HG03097 (cell line): ENCODE data around the gene SIRT5.

Source experiments
- ATAC-seq: cut with Tn5 transposase; IDR thresholded peaks from one replicate; pipeline ENCODE4 v1.9.1; 2021; ENCODE audit not compliant: unreplicated experiment, low FRiP score

The SIRT5 gene

GRCh38 chr6:13550656-13551055 is 23.7 kb upstream of the SIRT5 start:
- no peak for ATAC-seq

GRCh38 chr6:13553646-13554045 is 20.8 kb upstream of the SIRT5 start:
- ATAC-seq: no peak

GRCh38 chr6:13554929-13555333 is 19.5 kb upstream of the SIRT5 start:
- no peak for ATAC-seq

- no peak for ATAC-seq
Measured at GRCh38 chr6:13557841-13558240, 16.6 kb upstream of the SIRT5 start.

GRCh38 chr6:13558718-13559117 is 15.7 kb upstream of the SIRT5 start:
- ATAC-seq: no peak

GRCh38 chr6:13559251-13559650 is 15.2 kb upstream of the SIRT5 start:
- no peak for ATAC-seq

GRCh38 chr6:13559968-13560650 is 14.3 kb upstream of the SIRT5 start:
- ATAC-seq: no peak

GRCh38 chr6:13560651-13561044 is 13.8 kb upstream of the SIRT5 start:
- ATAC-seq: no peak

- no peak for ATAC-seq
Measured at GRCh38 chr6:13561624-13562267, 12.7 kb upstream of the SIRT5 start.

- no peak for ATAC-seq
Measured at GRCh38 chr6:13563009-13563408, 11.4 kb upstream of the SIRT5 start.

- ATAC-seq: no peak
Measured at GRCh38 chr6:13565921-13566320, 8.5 kb upstream of the SIRT5 start.

GRCh38 chr6:13566500-13566899 is 7.9 kb upstream of the SIRT5 start:
- ATAC-seq: no peak

GRCh38 chr6:13568970-13569369 is 5.4 kb upstream of the SIRT5 start:
- no peak for ATAC-seq

GRCh38 chr6:13572240-13572639 is 2.2 kb upstream of the SIRT5 start:
- no peak for ATAC-seq

GRCh38 chr6:13572951-13573654 is 1.3 kb upstream of the SIRT5 start:
- no peak for ATAC-seq

- ATAC-seq: no peak
Measured at GRCh38 chr6:13573669-13574110, 711 bp upstream of the SIRT5 start.

- ATAC-seq: peak; percentile 83
Measured at GRCh38 chr6:13574149-13574570, 241 bp upstream of the SIRT5 start.

GRCh38 chr6:13575377-13575775 is 975 bp downstream of the SIRT5 start:
- ATAC-seq: no peak

GRCh38 chr6:13576017-13576416 is 1.6 kb downstream of the SIRT5 start:
- ATAC-seq: no peak

- ATAC-seq: no peak
Measured at GRCh38 chr6:13577926-13578325, 3.5 kb downstream of the SIRT5 start.

GRCh38 chr6:13579911-13580310 is 5.5 kb downstream of the SIRT5 start:
- no peak for ATAC-seq
